ENCODE measurements around the gene PALM3.

The PALM3 gene

GRCh38 chr19:14089662-14090508 lies 28.0 kb upstream of the PALM3 start:
- H3K4me3 ChIP-seq (ENCODE audit: low read depth, low read length) = peak overlapping the region; percentile 54
- in situ Hi-C loops (cut with HindIII; ENCODE audit: low sequenced_read_pairs) = no loop called here
- peak; percentile 0 for TF ChIP-seq CTCF (IDR thresholded peaks at IDR 0.05; ENCODE audit: low read depth, low read length, missing control alignments)
- DNase-seq (ENCODE audit: low read depth) = no peak

GRCh38 chr19:14089412-14089661 lies 27.5 kb upstream of the PALM3 start:
- H3K4me3 ChIP-seq (ENCODE audit: low read depth, low read length) = peak overlapping the region; percentile 54
- in situ Hi-C loops (cut with HindIII; ENCODE audit: low sequenced_read_pairs) = no loop called here
- TF ChIP-seq CTCF (IDR thresholded peaks at IDR 0.05; ENCODE audit: low read depth, low read length, missing control alignments) = peak; percentile 33
- DNase-seq (ENCODE audit: low read depth) = no peak

- peak overlapping the region; percentile 54 for H3K4me3 ChIP-seq (ENCODE audit: low read depth, low read length)
- DNase-seq (ENCODE audit: low read depth) = no peak
Measured at GRCh38 chr19:14088634-14089411, 26.9 kb upstream of the PALM3 start.

GRCh38 chr19:14086098-14086497 lies 24.2 kb upstream of the PALM3 start:
- in situ Hi-C loops (cut with HindIII; ENCODE audit: low sequenced_read_pairs) = no loop called here
- TF ChIP-seq CTCF (IDR thresholded peaks at IDR 0.05; ENCODE audit: low read depth, low read length, missing control alignments) = no peak
- DNase-seq (ENCODE audit: low read depth) = no peak
- no peak overlapping the region for H3K4me3 ChIP-seq (ENCODE audit: low read depth, low read length)

More at GRCh38 chr19:14088634-14089411, 26.9 kb upstream of the PALM3 start:
- in situ Hi-C loops (cut with HindIII; ENCODE audit: low sequenced_read_pairs) = no loop called here
- no peak for TF ChIP-seq CTCF (IDR thresholded peaks at IDR 0.05; ENCODE audit: low read depth, low read length, missing control alignments)

GRCh38 chr19:14085309-14085995 lies 23.6 kb upstream of the PALM3 start, which contains the start of gene C19orf67:
TSS of gene C19orf67 (minus strand) at chr19:14085783. CDS start at chr19:14085627, 156 bp downstream.
- no peak within 1 kb of the TSS for H3K4me3 ChIP-seq (ENCODE audit: low read depth, low read length)
- no peak for TF ChIP-seq CTCF (IDR thresholded peaks at IDR 0.05; ENCODE audit: low read depth, low read length, missing control alignments)
- in situ Hi-C loops (cut with HindIII; ENCODE audit: low sequenced_read_pairs) = no loop called here
- DNase-seq (ENCODE audit: low read depth) = no peak

- in situ Hi-C loops (cut with HindIII; ENCODE audit: low sequenced_read_pairs) = no loop called here
- H3K4me3 ChIP-seq (ENCODE audit: low read depth, low read length) = no peak overlapping the region
- TF ChIP-seq CTCF (IDR thresholded peaks at IDR 0.05; ENCODE audit: low read depth, low read length, missing control alignments) = no peak
- DNase-seq (ENCODE audit: low read depth) = no peak
Measured at GRCh38 chr19:14082675-14082960, 20.7 kb upstream of the PALM3 start.
